Astrocyte of the cerebellum (primary cell): ENCODE results near the gene IRX2.

Source experiments
- DNase-seq: peaks from one replicate; pipeline ENCODE4 v3.0.0-alpha.2; 2011; ENCODE audit warnings: low read depth
- H3K4me3 ChIP-seq: 2 replicates; pipeline ENCODE4 v1.5.1; 2011; ENCODE audit warnings: mild to moderate bottlenecking, low read depth, low read length, moderate library complexity
- in situ Hi-C: cut with HindIII; loops from 2 replicates; pipeline ENCODE4 v1.10.0; 2017; ENCODE audit warnings: low sequenced_read_pairs
- TF ChIP-seq, protein P1 (sequence below): IDR thresholded peaks from 2 replicates; pipeline ENCODE4 v1.5.1; 2012; ENCODE audit warnings: low read length, low read depth, moderate library complexity, mild to moderate bottlenecking; ENCODE audit errors: missing control alignments

Gene IRX2

DNA sequence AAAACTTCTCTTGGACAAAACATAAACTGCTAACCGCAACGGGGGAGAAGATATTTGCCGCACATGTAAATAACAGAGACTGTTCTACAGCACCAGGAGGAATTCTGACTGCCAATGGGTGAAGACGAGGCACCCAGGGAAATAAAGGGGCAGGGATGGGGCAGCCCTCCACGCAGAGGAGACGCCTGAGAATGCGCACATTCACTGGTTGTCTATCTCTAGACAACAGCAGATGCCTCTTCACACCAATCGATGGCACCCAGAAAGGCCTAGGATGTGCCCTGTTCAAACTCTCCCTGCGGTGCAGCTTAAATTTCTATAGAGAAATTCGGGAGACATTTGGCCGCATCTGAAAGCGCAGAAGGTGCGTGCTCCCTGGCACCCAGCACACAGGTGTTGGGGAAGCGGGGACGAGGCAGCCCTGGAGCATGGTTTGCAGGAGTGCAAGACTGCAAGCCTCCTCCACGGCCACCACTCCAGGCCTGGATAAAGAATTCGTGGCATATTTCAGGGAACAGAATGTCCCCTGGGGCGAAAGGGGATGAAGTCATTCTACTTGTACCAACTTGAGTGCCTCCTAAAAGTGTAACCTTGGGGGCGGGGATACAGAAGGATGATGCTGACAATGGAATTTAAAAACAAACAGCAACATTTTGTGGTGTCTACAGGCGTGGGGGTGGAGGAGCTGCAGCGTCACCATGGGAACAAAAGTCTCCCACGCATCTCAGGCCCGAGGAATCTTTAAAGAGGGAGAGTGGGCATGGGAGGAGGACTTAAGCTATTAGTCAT lies 6.3 kb upstream of the IRX2 start:
- DNase-seq = no peak
- TF ChIP-seq, protein P1, sequence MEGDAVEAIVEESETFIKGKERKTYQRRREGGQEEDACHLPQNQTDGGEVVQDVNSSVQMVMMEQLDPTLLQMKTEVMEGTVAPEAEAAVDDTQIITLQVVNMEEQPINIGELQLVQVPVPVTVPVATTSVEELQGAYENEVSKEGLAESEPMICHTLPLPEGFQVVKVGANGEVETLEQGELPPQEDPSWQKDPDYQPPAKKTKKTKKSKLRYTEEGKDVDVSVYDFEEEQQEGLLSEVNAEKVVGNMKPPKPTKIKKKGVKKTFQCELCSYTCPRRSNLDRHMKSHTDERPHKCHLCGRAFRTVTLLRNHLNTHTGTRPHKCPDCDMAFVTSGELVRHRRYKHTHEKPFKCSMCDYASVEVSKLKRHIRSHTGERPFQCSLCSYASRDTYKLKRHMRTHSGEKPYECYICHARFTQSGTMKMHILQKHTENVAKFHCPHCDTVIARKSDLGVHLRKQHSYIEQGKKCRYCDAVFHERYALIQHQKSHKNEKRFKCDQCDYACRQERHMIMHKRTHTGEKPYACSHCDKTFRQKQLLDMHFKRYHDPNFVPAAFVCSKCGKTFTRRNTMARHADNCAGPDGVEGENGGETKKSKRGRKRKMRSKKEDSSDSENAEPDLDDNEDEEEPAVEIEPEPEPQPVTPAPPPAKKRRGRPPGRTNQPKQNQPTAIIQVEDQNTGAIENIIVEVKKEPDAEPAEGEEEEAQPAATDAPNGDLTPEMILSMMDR = no peak

DNA sequence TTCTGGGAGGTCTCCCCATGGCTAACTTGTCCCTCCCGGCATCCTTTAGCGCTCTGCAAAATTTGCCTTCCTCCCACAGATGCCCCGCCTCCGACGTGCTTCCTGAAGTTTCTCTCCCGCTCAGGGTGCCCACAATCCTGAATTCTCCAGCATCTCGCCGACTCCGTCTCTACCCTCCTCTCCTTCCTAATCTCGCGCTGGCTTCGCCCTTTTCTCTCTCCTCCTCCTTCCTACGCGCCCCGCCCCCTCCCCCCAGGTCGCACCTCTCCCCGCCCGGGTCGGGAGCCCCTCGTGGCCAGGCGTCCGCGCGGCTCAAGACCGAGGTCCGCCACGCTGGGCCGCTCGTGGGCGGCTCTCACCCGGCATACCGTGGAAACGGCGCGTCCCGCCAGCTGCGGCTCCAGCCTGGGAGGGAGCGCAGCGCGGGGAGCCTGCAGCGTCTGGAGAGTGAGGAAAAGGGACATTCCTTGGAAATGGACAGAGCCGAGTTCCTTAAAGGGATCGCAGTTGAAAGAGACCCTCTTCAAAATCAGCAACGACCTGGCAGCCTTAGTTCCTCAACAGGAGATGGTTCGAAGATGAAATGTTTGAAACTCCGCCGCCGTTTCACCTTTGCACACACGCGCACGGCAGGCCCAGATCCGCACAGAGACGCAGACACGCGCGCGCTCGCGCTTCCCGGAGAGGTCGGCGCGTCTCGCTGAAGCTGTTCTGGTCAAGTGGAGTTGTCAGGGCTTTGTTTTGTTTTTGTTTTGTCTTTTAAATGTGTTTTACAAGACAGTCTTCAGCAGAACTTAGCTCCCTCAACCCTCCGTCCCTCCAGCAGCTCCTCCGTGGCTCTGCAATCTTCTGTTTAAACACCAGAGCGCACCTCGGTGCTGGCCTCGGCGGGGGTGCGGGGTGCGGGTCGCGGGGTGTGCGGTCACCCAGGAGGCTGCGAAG lies 5.0 kb upstream of the IRX2 start:
- peak overlapping the region; percentile 53 for H3K4me3 ChIP-seq
- in situ Hi-C loops = no loop called here
- no peak for DNase-seq
- TF ChIP-seq, protein P1 = no peak

More for the DNA sequence above, 6.3 kb upstream of the IRX2 start:
- no peak overlapping the region for H3K4me3 ChIP-seq
- in situ Hi-C loops = no loop called here

DNA sequence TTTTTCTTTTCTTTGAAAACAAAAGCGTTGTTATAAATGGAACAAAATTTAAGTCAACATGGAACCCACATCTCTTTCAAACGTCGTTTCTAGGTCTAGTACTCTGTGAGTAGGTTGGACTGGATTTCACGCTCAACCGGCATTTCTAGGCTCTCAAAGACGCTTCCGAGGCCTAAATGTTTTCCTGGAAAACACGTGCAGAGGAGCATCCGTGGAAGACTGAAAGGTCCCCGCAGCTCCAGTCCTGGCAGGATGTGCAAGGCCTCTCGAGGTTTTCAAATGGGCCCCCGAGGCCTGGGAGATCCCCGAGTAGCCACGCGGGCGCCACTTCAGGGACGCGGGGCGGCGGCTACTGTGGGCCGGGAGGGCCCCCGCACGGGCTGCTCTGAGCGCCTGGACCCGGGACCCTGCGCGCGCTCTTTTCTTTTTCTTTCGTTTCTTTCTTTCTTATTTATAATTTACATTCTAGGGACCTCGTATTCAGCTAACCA lies 4.2 kb upstream of the IRX2 start:
- no peak for DNase-seq
- TF ChIP-seq, protein P1 = no peak
- in situ Hi-C loops = no loop called here
- H3K4me3 ChIP-seq = peak overlapping the region; percentile 53

DNA sequence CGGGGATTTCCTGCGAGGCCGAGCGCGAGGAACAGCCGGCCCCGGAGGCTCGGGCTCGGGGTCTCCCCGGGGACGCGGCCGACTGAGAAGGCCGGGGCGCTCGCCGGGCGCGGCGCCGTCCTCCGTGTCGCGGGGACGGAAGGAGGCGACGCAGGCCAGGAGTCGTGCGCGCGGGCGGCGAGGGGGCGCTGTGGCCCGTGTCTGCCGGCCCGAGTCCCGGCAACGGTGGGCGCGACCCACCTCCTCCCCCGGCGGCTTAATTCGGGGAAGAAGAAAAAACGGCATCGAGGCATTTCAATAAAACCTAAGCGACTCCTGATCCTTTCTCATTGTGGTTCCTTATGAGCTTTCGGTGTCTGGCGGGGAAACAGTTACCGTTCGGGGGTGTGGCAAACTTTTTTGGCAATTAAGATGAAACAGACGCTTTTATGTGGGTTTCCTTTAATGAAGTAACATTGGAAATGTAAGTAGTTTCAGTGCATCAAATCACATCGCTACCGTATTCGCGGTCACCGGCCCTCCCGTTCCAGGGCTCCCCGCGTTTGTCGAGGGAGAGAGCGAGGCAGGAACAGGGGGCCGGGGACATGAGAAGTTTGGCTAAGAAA lies 3.7 kb upstream of the IRX2 start:
- in situ Hi-C loops = no loop called here
- no peak for DNase-seq
- TF ChIP-seq, protein P1 = peak; percentile 42
- H3K4me3 ChIP-seq = peak overlapping the region; percentile 53

DNA sequence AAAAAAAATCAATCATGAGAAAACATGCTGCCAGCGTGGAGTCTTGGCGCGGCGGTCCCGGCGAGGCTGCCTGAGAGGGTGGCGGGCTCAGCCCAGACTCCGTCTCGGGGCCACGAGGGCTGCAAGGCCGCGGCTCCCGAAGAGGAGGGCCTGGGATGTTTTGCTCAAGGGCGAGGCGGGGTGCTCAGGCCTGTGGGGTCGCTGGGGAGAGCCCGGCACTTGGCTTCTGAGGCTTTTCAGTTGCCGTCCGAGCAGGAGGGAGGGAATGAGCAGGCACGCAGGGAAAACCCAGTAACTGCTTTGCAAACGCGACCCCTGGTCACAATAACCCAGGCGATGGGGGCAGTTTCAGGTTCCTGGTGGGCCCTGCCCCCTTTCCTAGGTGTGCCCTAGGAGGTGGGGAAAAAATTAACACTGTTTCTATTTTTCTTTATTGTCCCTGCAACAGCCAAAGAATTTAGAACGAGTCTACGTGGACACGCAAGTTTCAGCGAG lies 3.2 kb upstream of the IRX2 start:
- DNase-seq = no peak

More for the DNA sequence above, 3.2 kb upstream of the IRX2 start:
- in situ Hi-C loops = no loop called here
- H3K4me3 ChIP-seq = peak overlapping the region; percentile 53
- TF ChIP-seq, protein P1 = no peak
